ENCODE results near the gene MRPL55.
"Not testable (repeated sequence)": the region's sequence is repeated elsewhere in the genome, so short reads cannot be mapped to it uniquely, and the experiment has no call there.

MRPL55 gene

GRCh38 chr1:228112617-228113016, 3.5 kb upstream of the MRPL55 start:
- no peak overlapping the region for H3K4me3 ChIP-seq (ENCODE audit: low read depth, low read length)
- TF ChIP-seq, protein P1, sequence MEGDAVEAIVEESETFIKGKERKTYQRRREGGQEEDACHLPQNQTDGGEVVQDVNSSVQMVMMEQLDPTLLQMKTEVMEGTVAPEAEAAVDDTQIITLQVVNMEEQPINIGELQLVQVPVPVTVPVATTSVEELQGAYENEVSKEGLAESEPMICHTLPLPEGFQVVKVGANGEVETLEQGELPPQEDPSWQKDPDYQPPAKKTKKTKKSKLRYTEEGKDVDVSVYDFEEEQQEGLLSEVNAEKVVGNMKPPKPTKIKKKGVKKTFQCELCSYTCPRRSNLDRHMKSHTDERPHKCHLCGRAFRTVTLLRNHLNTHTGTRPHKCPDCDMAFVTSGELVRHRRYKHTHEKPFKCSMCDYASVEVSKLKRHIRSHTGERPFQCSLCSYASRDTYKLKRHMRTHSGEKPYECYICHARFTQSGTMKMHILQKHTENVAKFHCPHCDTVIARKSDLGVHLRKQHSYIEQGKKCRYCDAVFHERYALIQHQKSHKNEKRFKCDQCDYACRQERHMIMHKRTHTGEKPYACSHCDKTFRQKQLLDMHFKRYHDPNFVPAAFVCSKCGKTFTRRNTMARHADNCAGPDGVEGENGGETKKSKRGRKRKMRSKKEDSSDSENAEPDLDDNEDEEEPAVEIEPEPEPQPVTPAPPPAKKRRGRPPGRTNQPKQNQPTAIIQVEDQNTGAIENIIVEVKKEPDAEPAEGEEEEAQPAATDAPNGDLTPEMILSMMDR (IDR thresholded peaks at IDR 0.05; ENCODE audit: low read depth, low read length, missing control alignments): no peak
- no peak for DNase-seq (ENCODE audit: low read depth)
- in situ Hi-C loops (cut with HindIII; ENCODE audit: low sequenced_read_pairs): no loop called here

- in situ Hi-C loops (cut with HindIII; ENCODE audit: low sequenced_read_pairs): no loop called here
- no peak overlapping the region for H3K4me3 ChIP-seq (ENCODE audit: low read depth, low read length)
- TF ChIP-seq, protein P1 (IDR thresholded peaks at IDR 0.05; ENCODE audit: low read depth, low read length, missing control alignments): no peak
- DNase-seq (ENCODE audit: low read depth): no peak
Measured at GRCh38 chr1:228112167-228112566, 3.1 kb upstream of the MRPL55 start.

DNA sequence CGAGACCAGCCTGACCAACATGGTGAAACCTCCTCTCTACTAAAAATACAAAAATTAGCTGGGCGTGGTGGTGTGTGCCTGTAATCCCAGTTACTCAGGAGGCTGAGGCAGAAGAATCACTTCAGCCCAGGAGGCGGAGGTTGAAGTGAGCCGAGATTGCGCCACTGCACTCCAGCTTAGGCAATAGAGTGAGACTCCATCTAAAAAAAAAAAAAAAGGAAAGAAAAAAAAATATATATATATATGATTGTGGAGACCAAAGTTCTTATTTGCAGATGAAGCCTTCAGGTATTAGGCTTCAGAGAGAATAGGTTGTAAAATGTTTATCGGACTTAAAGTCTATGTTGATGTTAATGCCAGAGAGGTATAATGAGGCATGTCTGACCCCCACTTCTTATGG, 2.2 kb upstream of the MRPL55 start:
- H3K4me3 ChIP-seq (ENCODE audit: low read depth, low read length); in situ Hi-C loops (cut with HindIII; ENCODE audit: low sequenced_read_pairs); DNase-seq (ENCODE audit: low read depth): not testable (repeated sequence)

GRCh38 chr1:228110556-228110955, 1.5 kb upstream of the MRPL55 start:
- DNase-seq (ENCODE audit: low read depth): no peak
- H3K4me3 ChIP-seq (ENCODE audit: low read depth, low read length): no peak overlapping the region
- TF ChIP-seq, protein P1 (IDR thresholded peaks at IDR 0.05; ENCODE audit: low read depth, low read length, missing control alignments): no peak
- in situ Hi-C loops (cut with HindIII; ENCODE audit: low sequenced_read_pairs): no loop called here

GRCh38 chr1:228109962-228110488, 926 bp upstream of the MRPL55 start:
- DNase-seq (ENCODE audit: low read depth): no peak
- H3K4me3 ChIP-seq (ENCODE audit: low read depth, low read length): peak overlapping the region; percentile 84
- in situ Hi-C loops (cut with HindIII; ENCODE audit: low sequenced_read_pairs): loop anchor here (5.0 kb wide), 1 partner anchor 102 kb away; no protein-coding TSS in a partner anchor
- TF ChIP-seq, protein P1 (IDR thresholded peaks at IDR 0.05; ENCODE audit: low read depth, low read length, missing control alignments): no peak

GRCh38 chr1:228108742-228109072, 392 bp downstream of the MRPL55 start:
- in situ Hi-C loops (cut with HindIII; ENCODE audit: low sequenced_read_pairs): loop anchor here (5.0 kb wide), 1 partner anchor 104 kb away; no protein-coding TSS in a partner anchor
- no peak for DNase-seq (ENCODE audit: low read depth)
- TF ChIP-seq, protein P1 (IDR thresholded peaks at IDR 0.05; ENCODE audit: low read depth, low read length, missing control alignments): no peak
- peak overlapping the region; percentile 84 for H3K4me3 ChIP-seq (ENCODE audit: low read depth, low read length)

DNA sequence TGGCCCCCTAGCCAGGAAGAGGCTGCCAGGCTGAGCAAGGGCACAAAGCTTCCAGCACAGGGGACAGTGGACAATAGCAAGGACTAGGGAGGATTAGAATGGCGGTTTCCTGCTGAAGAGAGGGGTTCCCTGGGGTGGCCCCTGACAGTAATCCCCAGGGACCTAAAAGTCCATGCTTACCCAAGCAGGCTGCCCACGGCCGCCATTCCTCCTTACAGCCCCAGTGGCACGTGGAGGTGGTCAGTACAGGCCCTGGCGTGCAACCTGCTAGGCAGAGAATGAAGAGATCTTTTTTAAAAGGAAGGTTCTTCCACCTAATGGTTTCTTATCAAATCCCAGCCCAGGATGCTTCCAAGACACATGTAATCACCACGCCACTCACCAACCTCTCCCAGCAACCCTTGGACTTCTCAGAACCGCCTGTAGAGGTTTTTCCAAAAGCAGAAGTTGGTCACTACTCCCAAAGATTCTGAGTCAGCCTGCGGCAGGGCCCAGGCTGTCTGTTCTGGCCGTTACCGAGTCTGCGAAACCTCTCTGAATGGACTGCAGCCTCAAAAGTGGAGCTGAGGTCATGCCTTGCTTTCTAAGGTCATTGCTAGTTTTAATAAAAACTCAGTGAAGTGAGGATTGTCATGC, 926 bp downstream of the MRPL55 start:
- DNase-seq (ENCODE audit: low read depth): no peak
- H3K4me3 ChIP-seq (ENCODE audit: low read depth, low read length): peak overlapping the region; percentile 84
- in situ Hi-C loops (cut with HindIII; ENCODE audit: low sequenced_read_pairs): loop anchor here (5.0 kb wide), 1 partner anchor 104 kb away; no protein-coding TSS in a partner anchor
- TF ChIP-seq, protein P1 (IDR thresholded peaks at IDR 0.05; ENCODE audit: low read depth, low read length, missing control alignments): no peak
